ENCODE results near the gene ZNF331. TPM values are rescaled to one million over a fixed set of nuclear protein-coding genes. Genes with fewer than 3 reads are reported as not detected.

The ZNF331 gene
- total RNA-seq, 2 experiments from 2014 or later: 16.2 to 23.7 TPM

- H3K4me2 ChIP-seq (ENCODE audit: low read length): no peak overlapping the region
- ChIA-PET CTCF (ENCODE audit: unreplicated experiment) (no interaction called here), POLR2A (no interaction called here)
- H2AFZ ChIP-seq (ENCODE audit: low read length): no peak overlapping the region
- DNase-seq (ENCODE audit: low spot score): no peak
- H3K36me3 ChIP-seq (ENCODE audit: insufficient read depth, low read length): peaks cover 3% of the 10 kb centered on the region
- TF ChIP-seq CTCF (conservative IDR thresholded peaks at IDR 0.05; ENCODE audit: low read length) (no peak), EZH2phosphoT487 (IDR thresholded peaks at IDR 0.05; ENCODE audit: borderline replicate concordance, low read depth, low read length) (no peak)
- intact Hi-C loops (cut with micrococcal nuclease; ENCODE audit: unreplicated experiment): no loop called here
- H3K79me2 ChIP-seq (ENCODE audit: insufficient read depth, low read depth, low read length): no peaks in the 10 kb centered on the region
- no peaks in the 10 kb centered on the region for H4K20me1 ChIP-seq (ENCODE audit: insufficient read depth, low read length)
- no peaks in the 10 kb centered on the region for H3K9me2 ChIP-seq (ENCODE audit: insufficient read depth, low read length)
- no peaks in the 10 kb centered on the region for H3K9me3 ChIP-seq (ENCODE audit: low read length)
- no TSS peak for BruUV-seq (replicated peaks)
- H3K27ac ChIP-seq (ENCODE audit: low read depth, low read length, poor library complexity, severe bottlenecking): no peak overlapping the region
- no peak overlapping the region for H3K4me3 ChIP-seq (ENCODE audit: low read depth, low read length, poor library complexity, severe bottlenecking)
- H3K4me1 ChIP-seq (ENCODE audit: insufficient read depth, low read length, poor library complexity, severe bottlenecking): peaks cover 7% of the 10 kb centered on the region
These were observed 4.0 kb downstream of the ZNF331 start for GRCh38 chr19:53541971-53542370.

GRCh38 chr19:53545271-53546065 lies 7.5 kb downstream of the ZNF331 start:
- Histone ChIP-seq H4K20me1 (ENCODE audit: insufficient read depth, low read length) (no peaks in the 10 kb centered on the region), H3K27ac (ENCODE audit: low read depth, low read length, poor library complexity, severe bottlenecking) (no peak overlapping the region), H2AFZ (ENCODE audit: low read length) (no peak overlapping the region), H3K9me2 (ENCODE audit: insufficient read depth, low read length) (no peaks in the 10 kb centered on the region), H3K4me2 (ENCODE audit: low read length) (no peak overlapping the region), H3K79me2 (ENCODE audit: insufficient read depth, low read depth, low read length) (no peaks in the 10 kb centered on the region), H3K4me3 (ENCODE audit: low read depth, low read length, poor library complexity, severe bottlenecking) (no peak overlapping the region), H3K4me1 (ENCODE audit: insufficient read depth, low read length, poor library complexity, severe bottlenecking) (no peaks in the 10 kb centered on the region), H3K9me3 (ENCODE audit: low read length) (no peaks in the 10 kb centered on the region), H3K36me3 (ENCODE audit: insufficient read depth, low read length) (peaks cover 3% of the 10 kb centered on the region)
- BruUV-seq (replicated peaks): no TSS peak
- TF ChIP-seq EZH2phosphoT487 (IDR thresholded peaks at IDR 0.05; ENCODE audit: borderline replicate concordance, low read depth, low read length): no peak
- no peak for TF ChIP-seq CTCF (conservative IDR thresholded peaks at IDR 0.05; ENCODE audit: low read length)
- ChIA-PET POLR2A (no interaction called here), CTCF (ENCODE audit: unreplicated experiment) (no interaction called here)
- intact Hi-C loops (cut with micrococcal nuclease; ENCODE audit: unreplicated experiment): no loop called here
- DNase-seq (ENCODE audit: low spot score): no peak

- POLR2A ChIA-PET: no interaction called here
- BruUV-seq (replicated peaks): no TSS peak
These were observed 9.0 kb downstream of the ZNF331 start for GRCh38 chr19:53546758-53547513.

More at GRCh38 chr19:53546758-53547513, 9.0 kb downstream of the ZNF331 start:
- no peak for DNase-seq (ENCODE audit: low spot score)
- H3K4me2 ChIP-seq (ENCODE audit: low read length): no peak overlapping the region
- CTCF ChIA-PET (ENCODE audit: unreplicated experiment): no interaction called here
- H3K9me2 ChIP-seq (ENCODE audit: insufficient read depth, low read length): no peaks in the 10 kb centered on the region
- H3K79me2 ChIP-seq (ENCODE audit: insufficient read depth, low read depth, low read length): no peaks in the 10 kb centered on the region
- no peaks in the 10 kb centered on the region for H3K9me3 ChIP-seq (ENCODE audit: low read length)
- H3K4me3 ChIP-seq (ENCODE audit: low read depth, low read length, poor library complexity, severe bottlenecking): no peak overlapping the region
- no peaks in the 10 kb centered on the region for H4K20me1 ChIP-seq (ENCODE audit: insufficient read depth, low read length)
- H3K4me1 ChIP-seq (ENCODE audit: insufficient read depth, low read length, poor library complexity, severe bottlenecking): no peaks in the 10 kb centered on the region
- H2AFZ ChIP-seq (ENCODE audit: low read length): no peak overlapping the region
- peaks cover 3% of the 10 kb centered on the region; the same call in 1 of the 2 replicates for H3K36me3 ChIP-seq (ENCODE audit: insufficient read depth, low read length)
- no peak overlapping the region for H3K27ac ChIP-seq (ENCODE audit: low read depth, low read length, poor library complexity, severe bottlenecking)
- TF ChIP-seq CTCF (conservative IDR thresholded peaks at IDR 0.05; ENCODE audit: low read length) (no peak), EZH2phosphoT487 (IDR thresholded peaks at IDR 0.05; ENCODE audit: borderline replicate concordance, low read depth, low read length) (no peak)
- intact Hi-C loops (cut with micrococcal nuclease; ENCODE audit: unreplicated experiment): no loop called here

All from OCI-LY7 (cell line).